GM13977 (cell line): ENCODE results near the gene PDCD6IP.

Experiments used
- DNase-seq: peaks from one replicate; pipeline ENCODE4 v3.0.0; 2012; ENCODE audit warnings: low spot score
- in situ Hi-C: fragments of 300-500 bp; cut with MboI; formaldehyde crosslinking; loops from one replicate; pipeline ENCODE4 v1.12.0; 2022; ENCODE audit warnings: low sequenced_read_pairs, low pct_unique_long_range_greater_than_20kb, mixed read lengths, inconsistent platforms; ENCODE audit not compliant: unreplicated experiment
- TF ChIP-seq, protein P1 (sequence below): IDR thresholded peaks from 2 replicates; pipeline ENCODE4 v1.5.1; 2012; ENCODE audit warnings: mild to moderate bottlenecking, control low read depth; ENCODE audit not compliant: insufficient read depth; ENCODE audit errors: extremely low read depth, missing control alignments

PDCD6IP gene

DNA sequence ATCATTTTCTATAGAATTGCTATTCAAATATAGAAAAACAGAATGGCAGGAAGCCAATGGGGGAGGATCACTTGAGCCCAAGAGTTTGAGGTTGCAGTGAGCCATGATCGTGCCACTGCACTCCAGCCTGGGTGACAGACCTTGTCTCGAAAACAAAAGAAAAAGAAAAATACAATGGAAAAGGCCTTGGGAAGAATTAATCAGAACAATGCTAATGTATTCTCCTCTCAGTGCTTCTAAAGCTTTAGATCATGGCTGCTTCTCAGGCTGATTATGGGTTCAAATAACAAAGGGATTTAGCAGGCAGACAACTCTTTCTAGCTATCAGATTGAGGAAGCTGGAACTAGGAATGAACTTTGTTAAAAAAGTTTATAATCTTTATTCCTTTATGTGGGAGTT lies 115.8 kb downstream of the PDCD6IP start:
- TF ChIP-seq, protein P1, sequence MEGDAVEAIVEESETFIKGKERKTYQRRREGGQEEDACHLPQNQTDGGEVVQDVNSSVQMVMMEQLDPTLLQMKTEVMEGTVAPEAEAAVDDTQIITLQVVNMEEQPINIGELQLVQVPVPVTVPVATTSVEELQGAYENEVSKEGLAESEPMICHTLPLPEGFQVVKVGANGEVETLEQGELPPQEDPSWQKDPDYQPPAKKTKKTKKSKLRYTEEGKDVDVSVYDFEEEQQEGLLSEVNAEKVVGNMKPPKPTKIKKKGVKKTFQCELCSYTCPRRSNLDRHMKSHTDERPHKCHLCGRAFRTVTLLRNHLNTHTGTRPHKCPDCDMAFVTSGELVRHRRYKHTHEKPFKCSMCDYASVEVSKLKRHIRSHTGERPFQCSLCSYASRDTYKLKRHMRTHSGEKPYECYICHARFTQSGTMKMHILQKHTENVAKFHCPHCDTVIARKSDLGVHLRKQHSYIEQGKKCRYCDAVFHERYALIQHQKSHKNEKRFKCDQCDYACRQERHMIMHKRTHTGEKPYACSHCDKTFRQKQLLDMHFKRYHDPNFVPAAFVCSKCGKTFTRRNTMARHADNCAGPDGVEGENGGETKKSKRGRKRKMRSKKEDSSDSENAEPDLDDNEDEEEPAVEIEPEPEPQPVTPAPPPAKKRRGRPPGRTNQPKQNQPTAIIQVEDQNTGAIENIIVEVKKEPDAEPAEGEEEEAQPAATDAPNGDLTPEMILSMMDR, result no peak
- no peak for DNase-seq
- in situ Hi-C loops, result no loop called here

- TF ChIP-seq, protein P1, result no peak
- in situ Hi-C loops, result no loop called here
- DNase-seq, result no peak
Measured at GRCh38 chr3:33914731-33915379, 116.4 kb downstream of the PDCD6IP start.

DNA sequence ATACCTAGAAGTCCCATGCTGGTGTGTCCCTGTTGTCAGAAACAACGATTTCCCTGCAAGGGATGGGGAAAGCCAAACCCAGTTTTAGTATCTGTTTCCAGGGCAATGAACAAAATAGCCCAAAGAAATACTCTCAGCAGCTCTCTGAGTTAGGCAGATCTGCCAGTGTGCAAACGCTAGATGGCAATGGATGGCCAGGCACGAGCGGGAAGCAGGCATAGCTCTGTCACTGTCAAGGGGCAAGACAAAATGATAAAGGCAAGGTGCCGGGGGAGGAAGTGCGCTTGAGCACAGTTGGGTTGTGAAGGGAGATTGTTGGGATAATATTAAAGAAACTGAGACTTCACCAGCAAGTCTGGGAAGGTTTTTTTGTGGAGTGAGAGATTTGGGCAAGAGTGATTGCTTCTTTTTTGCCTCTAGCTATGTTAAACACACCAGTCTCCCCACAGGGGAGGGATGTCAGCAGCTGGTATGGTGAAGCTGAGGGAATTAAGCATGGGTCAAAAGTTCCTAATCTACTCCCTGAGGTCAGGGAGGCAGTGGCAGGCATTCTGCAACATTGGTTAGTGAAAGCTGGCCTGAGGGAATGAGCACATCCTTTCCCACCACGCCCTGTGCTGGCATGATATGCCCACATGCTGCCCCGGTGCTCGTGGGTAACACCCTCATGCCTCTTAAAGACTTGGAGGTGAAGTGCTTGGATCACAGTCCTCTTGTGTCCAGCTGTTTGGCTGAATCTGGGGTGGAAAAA lies 117.5 kb downstream of the PDCD6IP start:
- DNase-seq, result peak; percentile 16
- in situ Hi-C loops, result no loop called here

GRCh38 chr3:33918126-33918756 lies 119.8 kb downstream of the PDCD6IP start:
- in situ Hi-C loops, result no loop called here
- TF ChIP-seq, protein P1, result no peak
- DNase-seq, result no peak

More for the DNA sequence above, 117.5 kb downstream of the PDCD6IP start:
- TF ChIP-seq, protein P1, result peak; percentile 38
